ENCODE measurements around the gene TAPBPL.
"Not testable (repeated sequence)": the region's sequence is repeated elsewhere in the genome, so short reads cannot be mapped to it uniquely, and the experiment has no call there.

The TAPBPL gene

DNA sequence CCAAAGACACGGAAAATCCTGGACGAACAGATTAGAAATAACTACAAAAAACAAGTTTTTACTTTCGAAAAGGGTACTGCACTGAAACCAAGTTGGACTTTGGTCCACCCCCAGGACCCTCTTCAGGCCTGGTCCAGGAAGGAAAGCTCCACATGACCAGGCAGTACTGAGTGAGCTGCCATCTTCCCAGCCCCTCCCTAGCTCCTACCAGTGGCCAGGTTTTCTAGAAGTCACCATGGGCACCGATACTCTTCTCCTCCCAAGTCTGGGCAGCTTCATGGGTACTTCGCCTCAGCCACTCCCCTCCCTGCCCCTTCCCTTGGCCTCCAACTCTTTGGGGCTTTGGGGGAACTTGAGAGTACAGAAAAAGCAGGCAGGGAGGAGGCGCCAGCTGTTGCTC, 12.0 kb downstream of the TAPBPL start:
- no peak for DNase-seq
- TF ChIP-seq POLR2A (IDR thresholded peaks at IDR 0.05; ENCODE audit: low read length), result no peak
- no peak for TF ChIP-seq GATA1 (IDR thresholded peaks at IDR 0.05; ENCODE audit: low read depth, low read length)

DNA sequence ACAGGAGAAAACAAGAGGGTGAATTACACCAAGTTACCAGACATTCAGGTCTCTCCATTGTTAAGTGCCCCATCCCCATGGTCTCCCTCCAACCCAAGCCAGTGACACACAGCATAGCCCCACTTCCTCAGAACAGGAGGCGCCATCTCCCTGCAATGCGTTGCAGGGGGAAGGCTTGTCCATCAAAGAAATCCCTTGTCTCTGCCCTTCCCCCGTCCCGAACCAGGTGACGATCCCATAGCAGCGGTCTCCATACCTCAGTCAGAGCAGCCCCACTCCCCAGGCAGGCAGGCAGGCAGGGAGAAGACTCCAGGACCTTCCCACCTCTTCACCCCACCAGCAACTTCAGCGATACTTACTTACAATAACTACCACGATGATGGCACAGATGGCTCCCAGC, 12.7 kb downstream of the TAPBPL start:
- no peak for DNase-seq
- TF ChIP-seq GATA1 (IDR thresholded peaks at IDR 0.05; ENCODE audit: low read depth, low read length) (no peak), POLR2A (IDR thresholded peaks at IDR 0.05; ENCODE audit: low read length) (no peak)

DNA sequence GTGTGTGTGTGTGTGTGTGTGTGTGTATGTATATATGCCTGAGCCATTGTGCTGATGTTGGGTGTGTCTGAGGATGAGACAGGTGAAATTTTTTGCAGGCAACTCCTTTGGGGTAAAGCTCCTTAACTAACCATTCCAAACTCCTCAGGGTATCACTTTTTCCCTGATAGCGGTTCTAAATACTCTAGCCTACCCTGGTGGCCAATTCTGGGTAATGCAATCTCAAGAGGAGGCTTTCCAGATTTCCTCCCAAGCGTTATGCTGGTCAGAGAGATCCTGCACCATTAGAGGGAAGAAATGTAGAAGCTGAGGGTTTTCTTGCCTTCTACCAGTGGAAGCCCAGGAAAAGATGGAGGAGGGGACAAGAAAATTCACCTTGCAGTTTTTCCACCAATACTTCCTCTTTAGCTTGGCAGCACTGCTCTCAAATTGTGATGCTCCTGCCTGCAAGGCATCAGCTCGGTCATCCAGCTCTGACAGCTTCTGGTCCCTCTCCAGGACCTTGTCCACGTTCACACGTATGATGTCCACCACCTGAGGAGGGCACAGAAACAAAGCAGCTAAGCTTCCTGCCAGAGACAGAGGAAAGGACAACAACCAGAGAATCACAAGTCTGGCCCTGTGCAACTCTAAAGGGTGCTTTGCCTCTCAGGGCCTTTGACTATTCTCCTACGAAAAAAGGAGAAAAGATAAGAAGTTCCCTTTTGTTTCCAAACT, 13.8 kb downstream of the TAPBPL start:
- no peak for TF ChIP-seq POLR2A (IDR thresholded peaks at IDR 0.05; ENCODE audit: low read length)
- no peak for TF ChIP-seq GATA1 (IDR thresholded peaks at IDR 0.05; ENCODE audit: low read depth, low read length)
- peak; percentile 73 to 85 for DNase-seq

DNA sequence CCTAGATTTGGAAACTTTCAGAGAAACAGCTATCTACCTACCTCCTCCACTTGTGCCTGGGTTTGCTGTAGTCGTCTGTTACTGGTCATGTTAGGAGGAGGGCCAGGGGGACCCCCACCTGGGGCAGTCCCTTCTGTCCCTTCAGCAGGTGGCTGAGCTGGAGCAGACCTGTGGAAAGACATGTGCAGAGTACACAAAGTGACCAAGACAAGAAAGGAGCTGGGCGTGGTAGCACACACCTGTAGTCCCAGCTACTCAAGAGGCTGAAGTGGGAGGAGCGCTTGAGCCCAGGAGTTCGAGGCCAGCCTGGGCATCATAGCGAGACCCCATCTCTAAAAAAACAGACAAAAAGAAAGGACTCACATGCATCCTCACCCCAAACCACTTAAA, 14.3 kb downstream of the TAPBPL start:
- no peak for DNase-seq
- TF ChIP-seq GATA1 (IDR thresholded peaks at IDR 0.05; ENCODE audit: low read depth, low read length), result no peak
- TF ChIP-seq POLR2A (IDR thresholded peaks at IDR 0.05; ENCODE audit: low read length), result peak; percentile 5

DNA sequence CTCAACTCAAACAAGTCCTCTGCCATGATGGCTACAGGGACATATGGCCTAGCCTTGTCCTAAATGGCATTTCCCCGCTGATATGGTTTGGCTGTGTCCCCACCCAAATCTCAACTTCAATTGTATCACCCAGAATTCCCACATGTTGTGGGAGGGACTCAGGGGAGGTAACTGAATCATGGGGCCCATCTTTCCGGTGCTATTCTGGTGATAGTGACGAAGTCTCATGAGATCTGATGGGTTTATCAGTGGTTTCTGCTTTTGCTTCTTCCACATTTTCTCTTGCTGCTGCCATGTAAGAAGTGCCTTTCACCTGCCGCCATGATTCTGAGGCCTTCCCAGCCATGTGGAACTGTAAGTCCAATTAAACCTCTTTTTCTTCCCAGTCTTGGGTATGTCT, 14.9 kb downstream of the TAPBPL start:
- not testable (repeated sequence) for DNase-seq

DNA sequence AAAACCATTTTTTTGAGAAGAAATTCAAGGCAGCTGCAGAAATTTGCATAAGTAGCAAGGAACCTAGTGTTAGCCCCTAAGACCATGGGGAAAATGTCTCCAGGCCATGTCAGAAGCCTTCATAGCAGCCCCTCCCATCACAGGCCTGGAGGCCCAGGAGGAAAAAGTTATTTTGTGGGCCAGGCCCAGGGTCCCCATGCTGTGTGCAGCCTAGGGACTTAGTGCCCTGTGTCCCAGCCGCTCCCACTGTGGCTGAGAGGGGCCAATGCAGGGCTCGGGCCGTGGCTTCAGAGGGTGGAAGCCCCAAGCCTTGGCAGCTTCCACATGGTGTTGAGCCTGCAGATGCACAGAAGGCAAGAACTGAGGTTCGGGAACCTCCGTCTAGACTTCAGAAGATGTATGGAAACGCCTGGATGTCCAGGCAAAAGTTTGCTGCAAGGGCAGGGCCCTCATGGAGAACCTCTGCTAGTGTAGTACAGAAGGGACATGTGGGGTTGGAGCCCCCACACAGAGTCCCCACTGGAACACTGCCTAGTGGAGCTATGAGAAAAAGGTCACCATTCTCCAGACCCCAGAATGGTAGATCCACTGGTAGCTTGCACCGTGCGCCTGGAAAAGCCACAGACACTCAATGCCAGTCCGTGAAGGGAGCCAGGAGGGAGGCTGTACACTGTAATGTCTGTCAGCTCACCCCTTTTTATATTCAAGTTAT, 15.9 kb downstream of the TAPBPL start:
- not testable (repeated sequence) for DNase-seq

DNA sequence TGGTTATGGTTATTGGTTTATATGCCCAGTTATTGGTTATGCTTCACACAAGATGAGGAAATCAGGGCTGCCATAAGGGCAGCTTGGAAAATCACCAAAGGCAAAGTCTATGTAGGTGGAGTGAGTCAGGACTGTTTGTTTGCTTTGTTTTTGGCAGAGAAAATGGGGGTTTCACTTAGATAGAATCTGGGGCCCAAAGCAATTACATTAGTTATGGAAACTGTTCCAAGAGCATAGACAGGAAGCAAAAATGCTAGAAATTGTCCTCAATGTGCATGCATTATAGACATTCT, 16.4 kb downstream of the TAPBPL start:
- DNase-seq, result no peak

DNA sequence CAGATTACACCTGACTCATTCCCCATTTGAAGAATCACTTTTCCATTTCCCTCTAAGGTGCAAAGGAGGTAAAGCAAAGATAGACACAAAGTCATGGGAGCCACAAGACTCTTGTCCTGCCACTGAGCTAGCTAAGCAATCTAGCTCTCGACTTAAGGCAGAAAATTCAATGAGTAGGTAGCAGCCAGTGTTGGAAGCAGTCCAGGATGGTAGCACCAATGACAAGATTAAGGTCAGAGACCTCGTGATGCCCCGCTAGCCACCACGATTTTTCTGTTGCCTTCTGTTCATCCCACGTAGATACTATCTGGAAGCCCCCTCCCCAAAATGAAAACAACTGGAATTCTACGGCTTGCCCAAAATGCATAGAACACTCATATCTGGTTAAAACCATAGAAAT, 17.2 kb downstream of the TAPBPL start:
- peak in 1 of 2 experiments; percentile 14 for DNase-seq
- TF ChIP-seq POLR2A (IDR thresholded peaks at IDR 0.05; ENCODE audit: low read length) (peak; percentile 30), GATA1 (IDR thresholded peaks at IDR 0.05; ENCODE audit: low read depth, low read length) (no peak)

More for the DNA sequence above, 16.4 kb downstream of the TAPBPL start:
- TF ChIP-seq GATA1 (IDR thresholded peaks at IDR 0.05; ENCODE audit: low read depth, low read length), result no peak
- TF ChIP-seq POLR2A (IDR thresholded peaks at IDR 0.05; ENCODE audit: low read length), result no peak

DNA sequence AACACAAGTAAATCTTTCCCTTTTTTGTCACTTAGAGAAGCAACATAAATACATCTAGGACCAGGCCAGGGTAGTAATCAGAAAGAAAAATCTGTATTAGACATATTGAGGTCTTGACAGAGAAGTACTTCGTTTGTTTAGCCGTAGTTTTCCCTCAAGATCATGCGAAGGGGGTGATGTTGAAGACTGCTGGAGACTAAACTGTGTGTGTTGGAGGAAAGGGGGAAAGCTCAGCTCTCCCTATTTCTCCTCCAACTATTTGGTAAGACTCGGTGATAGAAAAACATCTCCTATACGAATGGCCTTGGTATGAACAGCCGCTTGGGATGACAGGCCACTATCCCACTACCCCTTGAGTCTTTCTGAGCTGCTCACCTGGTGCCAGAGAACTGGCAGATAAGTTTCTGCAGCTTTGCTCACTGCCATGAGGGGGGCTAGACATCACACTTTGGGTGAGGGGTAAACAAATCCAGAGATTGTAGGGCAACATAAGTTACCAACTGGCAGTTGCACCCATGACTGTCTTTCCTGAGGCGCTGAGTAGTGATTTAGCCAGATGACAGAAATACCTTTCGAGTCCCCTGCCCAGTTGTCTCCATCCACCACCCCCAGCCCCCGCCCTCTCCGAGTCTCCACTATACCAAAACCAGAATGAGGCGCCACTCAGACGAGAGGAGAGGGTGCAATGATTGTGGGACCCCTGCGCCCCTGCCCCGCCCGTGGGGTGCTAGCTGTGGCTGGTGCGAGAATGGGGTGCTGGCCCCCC, 17.9 kb downstream of the TAPBPL start:
- no peak for TF ChIP-seq POLR2A (IDR thresholded peaks at IDR 0.05; ENCODE audit: low read length)
- TF ChIP-seq GATA1 (IDR thresholded peaks at IDR 0.05; ENCODE audit: low read depth, low read length), result no peak
- DNase-seq, result peak in 1 of 2 experiments; percentile 53

DNA sequence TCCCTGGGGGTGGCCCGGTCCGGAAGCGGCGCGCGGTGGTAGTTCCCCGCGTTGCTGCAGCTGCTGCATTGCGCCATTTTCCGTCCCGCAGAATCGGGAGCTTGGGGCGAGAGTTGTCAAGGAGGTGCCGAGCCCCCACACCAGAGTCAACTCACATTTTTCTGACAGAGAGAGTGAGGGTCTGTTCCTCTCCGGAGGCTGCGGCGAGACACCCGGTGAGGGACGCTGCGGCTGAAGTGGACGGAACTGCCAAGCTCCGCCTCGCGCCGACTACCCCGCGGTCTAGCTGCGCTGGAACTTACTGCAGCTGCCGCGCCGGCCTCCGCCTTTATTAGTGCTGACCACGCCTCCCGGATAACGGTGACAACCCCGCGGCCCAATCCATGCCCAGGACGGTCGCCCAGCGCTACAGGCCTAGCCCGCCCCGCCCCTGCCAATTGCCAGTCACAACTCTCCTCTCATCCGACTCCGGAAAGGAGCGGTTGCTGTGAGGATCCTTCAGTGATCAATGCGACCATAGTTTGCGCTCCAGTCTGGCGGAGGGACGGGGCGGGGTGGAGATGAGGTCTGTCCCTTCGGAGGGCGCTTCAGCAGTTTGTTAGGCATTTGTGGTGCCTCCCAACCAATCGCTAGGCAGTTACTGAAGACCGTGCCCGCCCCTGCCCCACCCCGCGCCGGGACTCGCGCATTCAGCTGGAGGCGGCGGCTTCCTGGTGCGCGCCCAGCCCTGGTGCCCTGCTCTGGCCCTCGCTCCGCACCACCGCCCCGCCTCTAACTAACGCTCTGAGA, 18.7 kb downstream of the TAPBPL start, which contains the start of gene VAMP1:
VAMP1 (minus strand) TSS at position 303 of the 789 bp plus-strand sequence; CDS start at position 157, 146 bp downstream.
- DNase-seq, result peak; percentile 99
- TF ChIP-seq GATA1 (IDR thresholded peaks at IDR 0.05; ENCODE audit: low read depth, low read length) (no peak), POLR2A (IDR thresholded peaks at IDR 0.05; ENCODE audit: low read length) (peak; percentile 99)

DNA sequence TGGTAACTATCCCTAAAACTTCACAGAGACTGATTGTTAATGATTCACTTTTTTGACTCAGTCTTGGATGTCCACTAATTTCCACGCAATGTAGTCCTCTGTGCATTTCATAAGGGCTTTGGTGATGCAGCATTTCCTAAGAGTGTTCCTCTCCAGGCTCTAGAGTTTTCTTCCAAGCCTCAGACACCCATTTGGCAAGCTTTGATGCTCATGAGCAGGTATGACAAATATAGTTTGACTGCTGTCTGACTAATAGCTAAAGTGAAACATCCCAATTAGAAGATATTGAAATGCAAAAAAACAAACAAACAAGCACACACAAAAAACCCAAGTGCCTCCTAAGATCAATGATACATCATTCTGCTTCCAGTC, 20.1 kb downstream of the TAPBPL start:
- no peak for DNase-seq

DNA sequence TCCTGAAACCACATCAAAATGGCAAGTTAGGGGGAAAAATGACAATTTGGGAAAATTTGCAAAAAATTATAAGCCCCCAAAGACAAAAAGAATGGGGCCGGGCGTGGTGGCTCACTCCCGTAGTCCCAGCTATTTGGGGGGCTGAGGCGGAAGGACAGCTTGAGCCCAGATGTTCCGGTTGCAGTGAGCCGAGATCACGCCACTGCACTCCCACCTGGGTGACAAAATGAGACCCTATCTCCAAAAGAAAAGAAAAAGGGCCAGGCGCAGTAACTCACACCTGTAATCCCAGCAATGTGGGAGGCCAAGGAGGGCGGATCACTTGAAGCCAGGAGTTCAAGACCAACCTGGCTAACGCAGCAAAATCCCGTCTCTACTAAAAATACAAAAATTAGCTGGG, 20.6 kb downstream of the TAPBPL start:
- TF ChIP-seq POLR2A (IDR thresholded peaks at IDR 0.05; ENCODE audit: low read length), result no peak
- TF ChIP-seq GATA1 (IDR thresholded peaks at IDR 0.05; ENCODE audit: low read depth, low read length), result no peak
- DNase-seq, result no peak

More for the DNA sequence above, 20.1 kb downstream of the TAPBPL start:
- TF ChIP-seq POLR2A (IDR thresholded peaks at IDR 0.05; ENCODE audit: low read length), result no peak
- no peak for TF ChIP-seq GATA1 (IDR thresholded peaks at IDR 0.05; ENCODE audit: low read depth, low read length)

DNA sequence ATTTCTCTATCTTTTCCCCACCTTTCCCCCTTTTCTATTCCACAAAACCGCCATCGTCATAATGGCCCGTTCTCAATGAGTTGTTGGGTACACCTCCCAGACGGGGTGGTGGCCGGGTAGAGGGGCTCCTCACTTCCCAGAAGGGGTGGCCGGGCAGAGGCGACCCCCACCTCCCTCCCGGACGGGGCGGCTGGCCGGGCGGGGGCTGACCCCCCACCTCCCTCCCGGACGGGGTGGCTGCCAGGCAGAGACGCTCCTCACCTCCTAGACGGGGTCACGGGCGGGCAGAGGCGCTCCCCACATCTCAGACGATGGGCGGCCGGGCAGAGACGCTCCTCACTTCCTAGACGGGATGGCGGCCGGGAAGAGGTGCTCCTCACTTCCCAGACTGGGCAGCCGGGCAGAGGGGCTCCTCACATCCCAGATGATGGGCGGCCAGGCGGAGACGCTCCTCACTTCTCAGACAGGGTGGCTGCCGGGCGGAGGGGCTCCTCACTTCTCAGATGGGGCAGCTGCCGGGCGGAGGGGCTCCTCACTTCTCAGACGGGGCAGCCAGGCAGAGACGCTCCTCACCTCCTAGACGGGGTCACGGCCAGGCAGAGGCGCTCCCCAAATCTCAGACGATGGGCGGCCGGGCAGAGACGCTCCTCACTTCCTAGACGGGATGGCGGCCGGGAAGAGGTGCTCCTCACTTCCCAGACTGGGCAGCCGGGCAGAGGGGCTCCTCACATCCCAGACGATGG, 23.6 kb downstream of the TAPBPL start:
- DNase-seq, result not testable (repeated sequence)
